Measurements from ENCODE around the gene ARL4D.

Gene ARL4D

DNA sequence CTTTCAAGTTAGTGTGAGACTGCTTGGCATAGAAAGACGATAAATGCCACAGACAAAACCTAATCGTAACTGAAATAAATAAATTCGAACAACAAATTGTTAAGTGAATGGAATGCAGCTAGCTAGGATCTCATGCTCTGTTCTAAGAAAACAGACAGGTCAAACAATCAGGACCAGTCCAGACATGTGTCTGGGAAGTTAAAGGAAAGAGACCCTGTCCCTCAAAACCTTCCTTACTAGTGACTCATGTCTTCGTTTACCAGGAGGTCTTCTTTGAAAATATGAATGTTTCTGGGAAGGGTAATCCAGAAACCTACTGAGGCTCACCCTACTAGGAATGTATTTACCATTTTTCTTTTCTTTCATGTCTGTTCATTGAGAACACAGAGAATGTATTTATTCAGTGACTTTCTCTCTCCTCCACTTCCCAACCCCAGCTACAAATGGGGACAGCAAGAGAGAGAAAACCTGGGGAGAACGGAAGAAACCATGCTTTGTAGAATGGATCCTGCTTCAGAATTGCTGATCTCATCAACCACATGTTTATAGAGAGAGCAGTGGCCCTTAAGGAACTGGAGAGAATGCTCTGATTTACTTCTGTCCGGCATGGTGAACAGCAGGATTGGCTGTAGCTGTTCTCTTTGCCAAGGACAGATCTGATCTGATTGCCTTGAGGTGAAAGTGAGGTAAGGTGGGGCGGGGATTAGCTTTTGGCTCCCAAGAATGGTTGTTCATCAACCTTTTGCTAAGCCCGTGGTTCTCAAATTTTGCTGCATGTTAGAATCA lies 45.6 kb downstream of the ARL4D start:
- TF ChIP-seq GATA3 (IDR thresholded peaks at IDR 0.05; ENCODE audit: low read depth, low read length) (no peak), GATA2 (IDR thresholded peaks at IDR 0.05; ENCODE audit: low read depth, low read length) (no peak)

DNA sequence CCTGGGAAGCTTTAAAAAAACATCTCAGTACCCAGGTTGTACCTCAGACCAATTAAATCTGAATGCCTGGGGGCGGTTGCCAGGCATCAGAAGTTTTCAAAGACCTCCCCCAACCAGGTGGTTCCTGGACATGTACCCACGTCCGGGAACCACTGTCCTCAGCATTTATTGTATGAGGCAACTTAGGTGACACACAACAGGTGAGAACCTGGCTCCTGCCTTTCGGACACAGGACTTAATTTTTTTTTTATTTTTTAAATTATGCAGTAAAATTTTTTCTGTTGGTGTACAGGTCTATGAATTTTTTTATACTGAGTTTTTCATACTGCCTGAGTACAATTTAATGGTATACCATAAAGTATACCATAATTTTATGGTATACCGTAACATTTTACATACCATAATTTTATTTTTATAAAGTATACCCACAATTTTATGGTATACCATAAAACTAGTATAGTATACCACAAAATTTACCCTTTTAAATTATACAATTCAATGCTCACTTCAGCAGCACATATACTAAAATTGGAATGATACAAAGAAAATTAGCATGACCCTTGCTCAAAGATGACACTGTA lies 46.3 kb downstream of the ARL4D start:
- TF ChIP-seq GATA3 (IDR thresholded peaks at IDR 0.05; ENCODE audit: low read depth, low read length), result no peak
- no peak for TF ChIP-seq GATA2 (IDR thresholded peaks at IDR 0.05; ENCODE audit: low read depth, low read length)

DNA sequence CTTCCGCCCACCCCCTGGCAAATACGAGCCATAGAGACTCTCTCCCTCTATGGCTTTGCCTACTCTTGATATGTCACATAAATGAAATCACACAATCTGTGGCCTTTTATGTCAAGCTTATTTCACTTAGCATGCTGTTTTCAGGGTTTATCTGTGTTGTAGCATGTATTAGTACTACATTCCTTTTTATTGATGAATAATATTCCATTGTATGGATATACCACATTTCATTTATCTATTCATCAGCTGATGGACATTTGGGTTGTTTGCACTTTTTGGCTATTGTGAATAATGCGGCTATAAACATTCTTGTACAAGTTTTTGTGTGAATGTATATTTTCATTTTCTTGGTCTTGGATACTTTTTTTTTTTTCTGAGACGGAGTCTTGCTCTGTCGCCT lies 48.0 kb downstream of the ARL4D start:
- no peak for TF ChIP-seq GATA3 (IDR thresholded peaks at IDR 0.05; ENCODE audit: low read depth, low read length)
- no peak for TF ChIP-seq GATA2 (IDR thresholded peaks at IDR 0.05; ENCODE audit: low read depth, low read length)

GRCh38 chr17:43448720-43449469 lies 50.1 kb downstream of the ARL4D start:
- no peak for TF ChIP-seq GATA3 (IDR thresholded peaks at IDR 0.05; ENCODE audit: low read depth, low read length)
- no peak for TF ChIP-seq GATA2 (IDR thresholded peaks at IDR 0.05; ENCODE audit: low read depth, low read length)

DNA sequence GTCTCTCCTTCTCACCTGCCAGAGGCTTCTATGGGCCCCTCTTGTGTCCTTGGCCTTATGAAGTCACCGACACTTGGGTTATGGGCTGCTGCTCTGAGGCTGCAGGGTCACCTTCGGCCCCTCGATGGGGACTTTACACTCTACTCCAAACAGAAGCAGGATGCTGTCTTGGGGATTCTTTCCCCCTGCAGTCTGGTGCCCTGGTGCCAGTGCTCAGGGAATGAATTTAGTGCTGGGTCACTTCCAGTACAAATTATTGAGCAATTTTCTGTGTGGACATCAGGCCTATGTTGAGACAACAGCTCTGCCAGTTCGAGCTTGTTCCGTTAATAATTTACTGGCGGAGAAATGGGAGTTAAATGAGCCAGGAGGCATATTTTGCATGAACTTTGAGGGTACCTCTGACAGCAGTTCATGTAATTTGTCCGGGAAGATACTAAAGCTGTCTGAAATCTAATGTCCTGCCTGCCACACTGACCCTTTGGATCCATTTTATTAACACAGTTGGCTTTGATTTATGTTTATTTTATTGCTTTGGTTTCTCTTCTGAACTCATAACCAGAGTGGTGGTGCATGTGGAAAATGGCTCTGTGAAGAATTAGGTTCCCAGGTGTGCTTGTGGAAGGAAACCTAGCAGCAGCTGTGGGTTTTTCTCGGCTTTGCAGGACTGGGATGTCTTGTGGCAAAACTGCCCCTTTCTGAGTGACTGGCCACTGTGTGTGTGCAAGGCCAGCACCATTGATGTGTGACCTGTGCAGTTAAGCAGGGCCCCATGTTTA lies 50.9 kb downstream of the ARL4D start:
- TF ChIP-seq GATA2 (IDR thresholded peaks at IDR 0.05; ENCODE audit: low read depth, low read length) (no peak), GATA3 (IDR thresholded peaks at IDR 0.05; ENCODE audit: low read depth, low read length) (no peak)

All from SH-SY5Y (cell line).